ENCODE results near the gene SYCP2. TPM values are rescaled to one million over a fixed set of nuclear protein-coding genes. Genes with fewer than 3 reads are reported as not detected.
A peak's percentile ranks its signal among the peaks of the same experiment; 100 is the strongest.

Gene SYCP2
- total RNA-seq, 1 experiment from 2014 or later: 1.8 TPM

GRCh38 chr20:59939052-59939878, 5.8 kb upstream of the SYCP2 start:
- H3K4me2 ChIP-seq (ENCODE audit: low read length): peak overlapping the region; percentile 96
- H3K4me3 ChIP-seq (ENCODE audit: low read length): peak overlapping the region; percentile 72
- no TSS peak for BruUV-seq (replicated peaks)
- peaks cover 9% of the 10 kb centered on the region; the same call in 1 of the 2 replicates for H3K36me3 ChIP-seq (ENCODE audit: low read depth, low read length)
- ATAC-seq: peak; percentile 14
- H3K9ac ChIP-seq (ENCODE audit: low read length): peak overlapping the region; percentile 80
- H3K9me3 ChIP-seq (ENCODE audit: low read length): no peaks in the 10 kb centered on the region
- H3K27me3 ChIP-seq (ENCODE audit: low read length): no peaks in the 10 kb centered on the region
- H4K20me1 ChIP-seq (ENCODE audit: low read length): peaks cover 6% of the 10 kb centered on the region; the same call in 1 of the 2 replicates
- POLR2A ChIA-PET (ENCODE audit: unreplicated experiment): interaction anchor here (0.6 kb wide), 1 partner anchor 90 kb away, joined by 4 read pairs; no protein-coding TSS in a partner anchor
- H3F3A ChIP-seq (ENCODE audit: low read length, unreplicated experiment): no peaks in the 10 kb centered on the region
- peak overlapping the region; percentile 73 for H3K27ac ChIP-seq (ENCODE audit: low read length)
- intact Hi-C loops (cut with micrococcal nuclease): no loop called here
- H3K9me2 ChIP-seq (replicated peaks; ENCODE audit: low read length): no peaks in the 10 kb centered on the region
- H3K79me2 ChIP-seq (ENCODE audit: low read length): peaks cover 51% of the 10 kb centered on the region
- TF ChIP-seq EZH2phosphoT487 (IDR thresholded peaks at IDR 0.05; ENCODE audit: borderline replicate concordance, low read length): no peak
- TF ChIP-seq CTCF (conservative IDR thresholded peaks at IDR 0.05; ENCODE audit: low read depth, low read length): no peak
- TF ChIP-seq EZH2 (IDR thresholded peaks at IDR 0.05; ENCODE audit: low read length, unreplicated experiment): no peak
- CTCF ChIA-PET: interaction anchor here (0.5 to 1.7 kb wide), 3 partner anchors 13 to 156 kb away, joined by 3 to 10 read pairs (median 3); no protein-coding TSS in a partner anchor
- peaks cover 36% of the 10 kb centered on the region for H3K4me1 ChIP-seq (ENCODE audit: insufficient read depth, low read length)
- peak overlapping the region; percentile 92 for H2AFZ ChIP-seq (ENCODE audit: low read length)
- peak; percentile 21 for DNase-seq

- POLR2A ChIA-PET (ENCODE audit: unreplicated experiment): no interaction called here
- H2AFZ ChIP-seq (ENCODE audit: low read length): no peak overlapping the region
- no peaks in the 10 kb centered on the region for H3K27me3 ChIP-seq (ENCODE audit: low read length)
- peak; percentile 0; the same call in 1 of the 2 replicates for ATAC-seq
- peaks cover 6% of the 10 kb centered on the region; the same call in 1 of the 2 replicates for H4K20me1 ChIP-seq (ENCODE audit: low read length)
- intact Hi-C loops (cut with micrococcal nuclease): no loop called here
- peak overlapping the region; percentile 72 for H3K4me3 ChIP-seq (ENCODE audit: low read length)
- peak overlapping the region; percentile 18; the same call in 1 of the 2 replicates for H3K27ac ChIP-seq (ENCODE audit: low read length)
- no peaks in the 10 kb centered on the region for H3K9me3 ChIP-seq (ENCODE audit: low read length)
- H3K79me2 ChIP-seq (ENCODE audit: low read length): peaks cover 51% of the 10 kb centered on the region
- H3K36me3 ChIP-seq (ENCODE audit: low read depth, low read length): peaks cover 9% of the 10 kb centered on the region; the same call in 1 of the 2 replicates
- no peaks in the 10 kb centered on the region for H3K9me2 ChIP-seq (replicated peaks; ENCODE audit: low read length)
- H3K4me2 ChIP-seq (ENCODE audit: low read length): peak overlapping the region; percentile 96
- H3K4me1 ChIP-seq (ENCODE audit: insufficient read depth, low read length): peaks cover 36% of the 10 kb centered on the region
- CTCF ChIA-PET: interaction anchor here (0.5 to 1.4 kb wide), 2 partner anchors 13 to 155 kb away, joined by 3 to 4 read pairs; no protein-coding TSS in a partner anchor
- no TSS peak for BruUV-seq (replicated peaks)
- H3F3A ChIP-seq (ENCODE audit: low read length, unreplicated experiment): no peaks in the 10 kb centered on the region
- DNase-seq: peak; percentile 73
- H3K9ac ChIP-seq (ENCODE audit: low read length): no peak overlapping the region
- TF ChIP-seq CTCF (conservative IDR thresholded peaks at IDR 0.05; ENCODE audit: low read depth, low read length) (no peak), EZH2phosphoT487 (IDR thresholded peaks at IDR 0.05; ENCODE audit: borderline replicate concordance, low read length) (no peak), EZH2 (IDR thresholded peaks at IDR 0.05; ENCODE audit: low read length, unreplicated experiment) (no peak)
Observed at GRCh38 chr20:59938696-59939051, 5.2 kb upstream of the SYCP2 start.

Measured in PC-3 (cell line).